Gastrocnemius medialis (tissue), 4 donors: ENCODE data around the gene CCDC74B. TPM values are rescaled to one million over a fixed set of nuclear protein-coding genes. Genes with fewer than 3 reads are reported as not detected.

Experiments used
- total RNA-seq, 4 donors: library from RNA; depleted of rRNA; stranded (reverse); fragments of >200 nt; gene quantifications; one replicate each; pipeline versions ENCODE4 v1.1.0 to v1.2.3, GENCODE V29; 2016

Gene CCDC74B
- total RNA-seq, 4 donors from 2014 or later: 0.42 to 1.2 TPM; not detected in 2

Other genes starting within 250 kb of the CCDC74B start
- gene RAB6C, start 165.4 kb downstream of the CCDC74B start, total RNA-seq: not detected
- gene POTEF, start 15.9 kb downstream of the CCDC74B start, total RNA-seq: not detected
- 10 to 100 TPM; 19.5 to 33.4 (median 24.5) TPM for gene SMPD4, start 36.5 kb upstream of the CCDC74B start, total RNA-seq
- gene MZT2B, start 37.1 kb upstream of the CCDC74B start, total RNA-seq: 10 to 100 TPM; 57.0 to 86.5 (median 69.9) TPM
- not detected for gene TUBA3E, start 53.3 kb upstream of the CCDC74B start, total RNA-seq
- gene IMP4, start 197.8 kb upstream of the CCDC74B start, total RNA-seq: 100 to 1,000 TPM; 114 to 179 (median 149) TPM
- gene PTPN18, start 210.9 kb upstream of the CCDC74B start, total RNA-seq: 10 to 100 TPM in 1 of 4 donors, 1 to 10 TPM in 3; 3.0 to 15.2 (median 7.0) TPM